ENCODE data around the gene ALS2CL.

Gene ALS2CL

GRCh38 chr3:46671541-46672348 is 21.7 kb downstream of the ALS2CL start:
- Histone ChIP-seq H3K9ac (ENCODE audit: low read length) (no peak overlapping the region), H3K27me3 (ENCODE audit: control insufficient read depth, insufficient read depth, low read length) (no peaks in the 10 kb centered on the region), H3K27ac (ENCODE audit: low read length) (no peak overlapping the region), H3K4me3 (ENCODE audit: low read length) (no peak overlapping the region), H3K36me3 (ENCODE audit: control insufficient read depth, low read depth, low read length) (no peaks in the 10 kb centered on the region), H3K4me1 (ENCODE audit: control insufficient read depth, low read depth, low read length) (no peaks in the 10 kb centered on the region), H3K9me3 (ENCODE audit: control insufficient read depth, low read depth, low read length) (no peaks in the 10 kb centered on the region)

DNA sequence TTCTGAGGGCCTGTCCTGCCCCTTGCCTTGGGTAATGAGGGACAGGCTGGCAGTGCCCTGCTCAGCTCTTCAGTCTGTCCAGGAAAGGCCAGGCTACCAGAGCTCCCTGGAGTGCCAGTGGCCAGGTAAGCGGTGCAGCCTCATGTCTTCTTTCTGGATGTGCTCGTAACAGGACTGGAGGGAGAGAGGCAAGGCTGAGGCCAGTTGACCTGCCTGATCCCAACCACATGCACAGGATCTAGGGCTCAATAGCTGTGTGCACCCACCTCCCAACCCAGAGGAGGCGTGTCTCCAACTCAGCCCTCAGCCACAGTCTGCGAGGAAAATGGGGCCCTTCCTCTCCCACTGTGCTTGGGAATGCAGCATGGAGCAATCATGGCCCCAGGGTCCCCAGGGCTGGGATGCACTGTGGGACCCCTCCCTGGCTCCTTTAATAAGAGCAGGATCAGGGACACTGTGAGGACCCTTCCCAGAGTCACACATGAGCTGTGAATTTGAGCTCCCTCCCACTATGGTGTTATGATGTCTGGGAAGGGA is 22.5 kb downstream of the ALS2CL start:
- Histone ChIP-seq H3K9me3 (ENCODE audit: control insufficient read depth, low read depth, low read length) (no peaks in the 10 kb centered on the region), H3K4me1 (ENCODE audit: control insufficient read depth, low read depth, low read length) (no peaks in the 10 kb centered on the region), H3K27ac (ENCODE audit: low read length) (no peak overlapping the region), H3K4me3 (ENCODE audit: low read length) (no peak overlapping the region), H3K27me3 (ENCODE audit: control insufficient read depth, insufficient read depth, low read length) (no peaks in the 10 kb centered on the region), H3K9ac (ENCODE audit: low read length) (no peak overlapping the region), H3K36me3 (ENCODE audit: control insufficient read depth, low read depth, low read length) (no peaks in the 10 kb centered on the region)

- no peaks in the 10 kb centered on the region for H3K27me3 ChIP-seq (ENCODE audit: control insufficient read depth, insufficient read depth, low read length)
- no peaks in the 10 kb centered on the region for H3K36me3 ChIP-seq (ENCODE audit: control insufficient read depth, low read depth, low read length)
- H3K9me3 ChIP-seq (ENCODE audit: control insufficient read depth, low read depth, low read length) = no peaks in the 10 kb centered on the region
- H3K27ac ChIP-seq (ENCODE audit: low read length) = no peak overlapping the region
- no peaks in the 10 kb centered on the region for H3K4me1 ChIP-seq (ENCODE audit: control insufficient read depth, low read depth, low read length)
- no peak overlapping the region for H3K4me3 ChIP-seq (ENCODE audit: low read length)
- no peak overlapping the region for H3K9ac ChIP-seq (ENCODE audit: low read length)
Measured at GRCh38 chr3:46670000-46670890, 23.2 kb downstream of the ALS2CL start.

DNA sequence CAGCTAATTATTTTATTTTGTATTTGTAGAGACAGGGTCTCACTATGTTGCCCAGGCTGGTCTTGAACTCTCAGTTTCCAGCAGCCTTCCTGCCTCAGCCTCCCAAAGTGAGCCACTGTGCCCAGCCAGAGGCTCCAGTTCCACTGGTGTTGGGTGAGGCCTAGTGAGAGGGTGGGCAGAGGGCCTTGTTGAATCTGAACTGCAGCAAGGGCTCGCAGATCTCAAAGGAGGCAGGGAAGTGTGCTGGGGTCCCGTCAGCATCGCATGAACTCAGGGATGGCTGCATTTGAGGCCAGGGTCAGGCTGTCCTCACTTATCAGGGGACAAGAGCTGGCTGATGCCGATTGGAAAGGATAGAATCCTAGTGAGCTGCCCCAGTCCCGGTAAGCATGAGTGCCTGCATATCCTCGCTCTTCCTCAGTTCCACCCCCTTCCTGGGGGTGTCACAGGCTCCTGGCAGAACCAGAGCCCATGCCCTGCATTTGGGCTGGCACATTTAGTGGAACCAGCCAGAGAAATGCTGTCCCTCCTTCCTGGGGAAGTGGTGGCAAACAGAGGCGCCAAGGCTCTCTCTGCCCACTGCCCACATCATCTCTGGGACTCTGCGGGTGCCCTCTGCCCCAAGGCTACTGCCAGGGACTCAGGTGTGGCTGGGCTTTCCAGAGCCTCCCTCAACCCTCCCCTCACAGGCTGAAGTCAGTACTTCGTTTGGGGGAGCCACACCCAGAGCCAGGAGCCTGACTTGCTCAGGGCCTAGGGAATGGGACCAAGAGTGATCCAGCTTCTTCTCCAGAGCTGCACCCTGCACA is 24.1 kb downstream of the ALS2CL start:
- no peak overlapping the region for H3K9ac ChIP-seq (ENCODE audit: low read length)
- H3K27ac ChIP-seq (ENCODE audit: low read length) = no peak overlapping the region
- no peaks in the 10 kb centered on the region for H3K9me3 ChIP-seq (ENCODE audit: control insufficient read depth, low read depth, low read length)
- H3K4me1 ChIP-seq (ENCODE audit: control insufficient read depth, low read depth, low read length) = no peaks in the 10 kb centered on the region
- no peaks in the 10 kb centered on the region for H3K27me3 ChIP-seq (ENCODE audit: control insufficient read depth, insufficient read depth, low read length)
- H3K36me3 ChIP-seq (ENCODE audit: control insufficient read depth, low read depth, low read length) = no peaks in the 10 kb centered on the region
- H3K4me3 ChIP-seq (ENCODE audit: low read length) = no peak overlapping the region

DNA sequence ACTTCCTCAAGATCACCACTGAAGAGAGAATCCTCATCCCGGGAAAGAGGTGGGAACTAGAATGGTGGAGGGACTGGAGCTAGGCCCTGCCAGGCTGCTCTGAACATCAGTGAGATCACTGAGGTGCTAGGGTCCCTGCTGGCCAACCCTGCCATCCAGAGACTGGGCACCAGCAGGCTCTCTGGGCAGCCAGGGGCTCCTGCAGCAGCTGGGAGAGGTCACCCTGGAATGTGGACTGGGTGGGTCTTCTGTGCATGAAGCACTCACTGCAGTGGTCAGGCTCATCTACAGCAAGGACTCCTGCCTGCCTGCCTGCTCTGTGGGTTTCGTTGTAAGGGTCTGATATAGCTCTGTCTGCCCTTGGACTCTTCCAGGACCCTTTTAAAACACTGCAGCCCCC is 24.9 kb downstream of the ALS2CL start:
- no peak overlapping the region for H3K27ac ChIP-seq (ENCODE audit: low read length)
- no peaks in the 10 kb centered on the region for H3K27me3 ChIP-seq (ENCODE audit: control insufficient read depth, insufficient read depth, low read length)

DNA sequence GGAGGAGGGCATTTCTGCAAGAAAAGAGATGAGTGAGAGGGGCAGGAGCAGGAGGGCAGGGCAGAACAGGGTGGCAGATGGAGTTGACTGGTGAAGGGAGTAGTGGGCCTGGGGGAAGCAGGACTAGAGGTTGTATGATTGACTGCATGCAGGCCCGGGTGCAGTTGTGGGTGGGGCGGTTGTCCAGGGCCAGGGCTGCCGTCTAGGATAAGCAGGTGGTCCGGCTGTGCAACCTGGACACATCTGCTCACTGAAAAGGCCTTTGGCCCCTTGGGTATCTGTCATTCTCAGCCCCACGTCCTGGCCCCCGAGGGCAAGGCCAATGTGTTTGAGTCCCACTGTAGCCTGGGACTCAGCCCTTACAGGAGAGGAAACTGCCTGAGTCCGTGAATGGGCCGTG is 25.4 kb downstream of the ALS2CL start:
- no peak overlapping the region for H3K9ac ChIP-seq (ENCODE audit: low read length)
- no peak overlapping the region for H3K27ac ChIP-seq (ENCODE audit: low read length)
- no peaks in the 10 kb centered on the region for H3K36me3 ChIP-seq (ENCODE audit: control insufficient read depth, low read depth, low read length)
- no peaks in the 10 kb centered on the region for H3K27me3 ChIP-seq (ENCODE audit: control insufficient read depth, insufficient read depth, low read length)
- H3K4me3 ChIP-seq (ENCODE audit: low read length) = no peak overlapping the region
- no peaks in the 10 kb centered on the region for H3K9me3 ChIP-seq (ENCODE audit: control insufficient read depth, low read depth, low read length)
- H3K4me1 ChIP-seq (ENCODE audit: control insufficient read depth, low read depth, low read length) = no peaks in the 10 kb centered on the region

More for the DNA sequence above, 24.9 kb downstream of the ALS2CL start:
- H3K36me3 ChIP-seq (ENCODE audit: control insufficient read depth, low read depth, low read length) = no peaks in the 10 kb centered on the region
- no peaks in the 10 kb centered on the region for H3K4me1 ChIP-seq (ENCODE audit: control insufficient read depth, low read depth, low read length)
- H3K9me3 ChIP-seq (ENCODE audit: control insufficient read depth, low read depth, low read length) = no peaks in the 10 kb centered on the region
- H3K4me3 ChIP-seq (ENCODE audit: low read length) = no peak overlapping the region
- no peak overlapping the region for H3K9ac ChIP-seq (ENCODE audit: low read length)

DNA sequence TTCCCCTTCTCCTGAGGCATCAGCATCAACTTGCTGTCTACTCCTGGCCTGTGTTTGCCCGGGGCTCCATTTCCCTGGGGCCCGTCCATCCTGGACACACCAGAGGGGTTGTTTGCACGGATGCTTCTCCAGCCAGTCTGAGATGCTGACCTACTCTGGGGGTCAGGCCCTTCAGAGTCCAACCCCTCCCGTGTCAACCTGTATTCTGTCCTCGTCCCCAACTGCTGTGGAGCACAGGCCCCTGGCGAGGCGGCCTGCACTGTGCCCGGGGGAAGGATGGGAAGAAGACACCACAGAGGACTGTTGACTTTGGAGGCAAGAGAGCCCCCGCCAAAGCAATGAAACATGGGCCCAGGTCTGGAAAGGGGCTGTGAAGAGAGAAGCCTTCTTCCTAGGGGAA is 25.8 kb downstream of the ALS2CL start:
- no peak overlapping the region for H3K27ac ChIP-seq (ENCODE audit: low read length)
- peaks cover under 1% of the 10 kb centered on the region for H3K4me1 ChIP-seq (ENCODE audit: control insufficient read depth, low read depth, low read length)
- no peaks in the 10 kb centered on the region for H3K36me3 ChIP-seq (ENCODE audit: control insufficient read depth, low read depth, low read length)
- no peaks in the 10 kb centered on the region for H3K9me3 ChIP-seq (ENCODE audit: control insufficient read depth, low read depth, low read length)
- no peaks in the 10 kb centered on the region for H3K27me3 ChIP-seq (ENCODE audit: control insufficient read depth, insufficient read depth, low read length)
- no peak overlapping the region for H3K4me3 ChIP-seq (ENCODE audit: low read length)
- H3K9ac ChIP-seq (ENCODE audit: low read length) = no peak overlapping the region

GRCh38 chr3:46667061-46667621 is 26.3 kb downstream of the ALS2CL start:
- H3K27me3 ChIP-seq (ENCODE audit: control insufficient read depth, insufficient read depth, low read length) = no peaks in the 10 kb centered on the region
- H3K4me1 ChIP-seq (ENCODE audit: control insufficient read depth, low read depth, low read length) = peaks cover 6% of the 10 kb centered on the region
- H3K9me3 ChIP-seq (ENCODE audit: control insufficient read depth, low read depth, low read length) = no peaks in the 10 kb centered on the region
- H3K27ac ChIP-seq (ENCODE audit: low read length) = no peak overlapping the region
- H3K4me3 ChIP-seq (ENCODE audit: low read length) = no peak overlapping the region
- H3K36me3 ChIP-seq (ENCODE audit: control insufficient read depth, low read depth, low read length) = no peaks in the 10 kb centered on the region
- H3K9ac ChIP-seq (ENCODE audit: low read length) = no peak overlapping the region

DNA sequence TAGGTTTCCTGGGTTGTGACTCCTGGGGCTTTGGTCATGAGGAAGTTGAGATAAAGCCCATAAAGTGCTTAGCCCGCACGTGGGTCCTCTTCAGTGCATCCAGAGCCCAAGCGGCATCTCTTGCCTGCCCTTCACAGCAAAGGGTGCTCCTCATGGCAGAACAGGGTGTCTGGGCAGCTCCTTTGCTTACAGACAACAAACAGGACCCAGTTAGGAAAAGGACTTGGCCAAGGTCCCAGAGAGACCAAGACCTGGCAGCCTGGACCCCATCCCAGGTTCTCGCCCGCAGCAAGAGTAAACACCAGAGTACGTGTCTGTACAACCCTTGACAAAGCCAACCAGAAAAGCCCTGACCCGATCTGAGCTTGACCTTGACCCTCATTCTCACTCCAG is 27.0 kb downstream of the ALS2CL start:
- Histone ChIP-seq H3K4me1 (ENCODE audit: control insufficient read depth, low read depth, low read length) (peaks cover 13% of the 10 kb centered on the region), H3K27ac (ENCODE audit: low read length) (no peak overlapping the region), H3K27me3 (ENCODE audit: control insufficient read depth, insufficient read depth, low read length) (no peaks in the 10 kb centered on the region), H3K4me3 (ENCODE audit: low read length) (no peak overlapping the region), H3K9me3 (ENCODE audit: control insufficient read depth, low read depth, low read length) (no peaks in the 10 kb centered on the region), H3K36me3 (ENCODE audit: control insufficient read depth, low read depth, low read length) (no peaks in the 10 kb centered on the region), H3K9ac (ENCODE audit: low read length) (no peak overlapping the region)

- H3K36me3 ChIP-seq (ENCODE audit: control insufficient read depth, low read depth, low read length) = no peaks in the 10 kb centered on the region
- no peak overlapping the region for H3K9ac ChIP-seq (ENCODE audit: low read length)
- H3K27ac ChIP-seq (ENCODE audit: low read length) = no peak overlapping the region
- H3K9me3 ChIP-seq (ENCODE audit: control insufficient read depth, low read depth, low read length) = no peaks in the 10 kb centered on the region
- peaks cover 18% of the 10 kb centered on the region for H3K4me1 ChIP-seq (ENCODE audit: control insufficient read depth, low read depth, low read length)
- H3K4me3 ChIP-seq (ENCODE audit: low read length) = no peak overlapping the region
- no peaks in the 10 kb centered on the region for H3K27me3 ChIP-seq (ENCODE audit: control insufficient read depth, insufficient read depth, low read length)
Measured at GRCh38 chr3:46665763-46666452, 27.6 kb downstream of the ALS2CL start.

Data from iPS-18a (cell line).